Measurements from ENCODE around the gene DIRAS1. TPM values are rescaled to one million over a fixed set of nuclear protein-coding genes. Genes with fewer than 3 reads are reported as not detected.

Gene DIRAS1
- total RNA-seq, 1 donor from 2014 or later = 113 TPM

DNA sequence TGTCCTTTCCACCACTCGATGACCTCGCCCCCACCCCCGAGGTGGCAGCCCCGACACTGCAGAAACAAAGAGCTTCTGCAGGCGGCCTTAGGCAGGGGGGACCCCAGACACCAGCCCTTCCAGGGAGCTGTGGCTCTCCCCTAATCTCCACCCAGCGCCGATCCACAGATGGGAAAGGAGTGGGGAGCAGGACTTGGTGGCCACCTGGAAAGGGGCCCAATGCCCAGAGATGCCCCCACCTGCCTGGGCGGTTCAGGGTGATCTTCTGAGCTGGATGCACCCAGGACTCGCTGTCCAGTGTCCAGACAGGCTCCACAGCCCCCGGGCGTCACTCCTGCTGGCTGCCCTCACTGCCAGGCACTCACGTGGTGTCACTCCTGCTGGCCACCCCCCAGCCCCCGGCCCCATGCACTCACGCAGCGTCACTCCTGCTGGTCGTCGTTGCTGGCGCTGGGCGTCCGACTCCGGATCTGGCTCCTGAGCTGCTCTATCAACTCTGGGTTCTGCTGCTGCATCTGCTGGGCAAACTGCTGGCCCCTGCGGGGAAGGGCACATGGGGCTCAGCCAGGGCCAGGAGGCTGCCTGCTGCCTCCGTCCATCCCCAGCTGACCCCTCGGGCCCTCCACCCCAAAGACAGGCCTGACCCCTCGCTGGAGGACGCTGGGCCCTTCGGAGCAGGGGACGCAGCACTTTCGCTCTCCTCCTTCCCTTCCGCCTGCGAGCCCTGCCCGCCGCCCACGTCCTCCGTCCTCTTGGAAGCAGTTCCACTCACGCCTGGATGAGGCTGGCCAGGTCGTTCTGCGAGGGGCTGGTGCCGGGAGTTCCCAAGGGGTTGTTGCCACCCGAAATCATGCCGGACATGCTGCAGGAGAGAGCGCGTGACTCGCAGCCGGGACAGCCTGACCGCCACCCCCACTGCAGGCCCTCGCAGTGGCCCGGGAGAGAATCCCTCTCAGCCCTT, 36.0 kb upstream of the DIRAS1 start:
- intact Hi-C loops (cut with DNase I) = no loop called here

DNA sequence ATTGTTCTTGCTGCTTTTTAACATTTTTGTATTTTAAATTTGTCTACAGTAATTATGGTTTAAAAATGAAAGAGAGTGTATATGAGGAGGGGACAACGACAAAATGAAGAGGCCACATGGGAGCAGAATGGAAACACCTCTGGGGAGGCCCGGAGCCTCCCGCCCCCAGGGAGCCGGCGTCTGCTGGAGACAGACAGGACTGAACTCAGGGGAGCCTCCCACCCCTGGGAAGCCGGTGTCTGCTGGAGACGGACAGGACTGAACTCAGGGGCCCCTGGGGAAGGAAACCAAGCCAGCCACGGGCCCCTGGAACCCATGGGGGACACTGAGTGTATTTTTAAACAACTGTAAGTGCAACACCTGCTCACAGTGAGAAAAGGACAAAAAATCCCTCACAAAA, 35.3 kb upstream of the DIRAS1 start:
- DNase-seq (ENCODE audit: low spot score) = no peak
- intact Hi-C loops (cut with DNase I) = no loop called here

More for the DNA sequence above, 36.0 kb upstream of the DIRAS1 start:
- no peak for DNase-seq (ENCODE audit: low spot score)

DNA sequence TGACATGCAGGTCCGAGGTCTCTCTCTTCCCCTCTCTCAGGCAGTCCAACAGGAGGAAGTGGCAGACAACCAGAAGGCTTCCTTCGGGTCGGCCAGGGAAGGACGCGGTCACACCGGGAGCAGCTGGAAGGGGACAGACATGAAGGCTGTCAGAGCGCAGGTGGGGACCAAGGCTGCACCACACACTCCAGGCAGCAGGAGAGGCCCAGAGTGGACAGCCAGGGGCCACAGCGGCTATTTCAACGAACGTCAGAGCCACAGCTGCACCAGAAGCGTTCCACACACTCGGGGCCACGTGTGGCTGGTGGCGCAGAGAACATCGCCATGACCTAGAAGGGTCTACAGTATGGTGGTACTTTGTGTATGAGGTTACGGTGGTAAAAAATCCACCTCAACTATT, 34.6 kb upstream of the DIRAS1 start:
- intact Hi-C loops (cut with DNase I) = no loop called here
- DNase-seq (ENCODE audit: low spot score) = no peak

DNA sequence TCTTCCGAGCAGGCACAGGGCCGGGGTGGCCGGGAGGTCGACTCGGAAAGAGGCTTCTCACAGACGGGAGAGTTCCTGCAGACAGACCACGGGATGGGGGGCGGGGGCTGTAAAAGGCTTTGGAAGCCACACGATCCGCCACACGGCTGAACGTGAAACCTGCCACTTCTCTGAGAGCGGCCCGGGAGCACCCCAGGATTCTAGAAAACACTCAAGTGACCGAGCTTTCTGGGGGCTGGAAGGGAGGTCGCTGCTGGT, 34.2 kb upstream of the DIRAS1 start:
- intact Hi-C loops (cut with DNase I) = no loop called here
- DNase-seq (ENCODE audit: low spot score) = no peak

DNA sequence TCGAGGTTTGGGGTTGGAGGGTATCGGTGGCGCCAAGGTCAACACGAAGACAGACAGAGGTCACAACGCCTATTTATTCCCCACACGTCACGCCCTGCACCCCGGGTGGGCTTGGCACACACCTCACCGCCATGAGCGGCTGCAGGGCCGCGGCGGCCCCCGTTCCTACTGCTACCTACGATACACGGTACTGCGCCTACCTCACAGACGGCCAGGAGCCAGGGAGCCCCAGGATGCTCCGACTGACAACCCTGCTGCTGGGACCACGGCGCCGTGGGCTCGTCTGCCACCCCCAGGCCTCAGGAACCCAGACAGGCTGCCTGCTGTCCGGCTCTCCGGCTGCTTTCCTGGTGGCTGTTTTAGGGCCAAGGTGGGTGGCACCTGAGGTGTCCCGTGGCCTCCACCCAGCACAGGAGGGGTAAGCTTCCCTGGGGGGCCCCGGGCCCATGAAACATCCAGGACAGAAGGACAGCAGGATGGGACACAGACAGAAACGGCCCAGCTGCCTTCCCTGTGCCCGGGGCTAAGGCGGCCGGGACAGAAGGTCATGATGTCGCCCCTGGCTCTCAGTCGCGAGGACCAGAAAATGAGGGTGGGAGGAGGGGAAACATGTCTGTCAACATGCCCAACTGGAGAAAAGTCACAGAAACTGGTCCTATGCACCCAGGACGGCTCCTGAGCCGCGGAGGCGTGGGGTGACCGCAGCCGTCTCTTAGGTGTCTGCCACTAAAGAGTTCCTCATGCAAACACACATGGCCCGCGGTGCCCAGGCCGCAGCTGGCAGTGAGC, 33.7 kb upstream of the DIRAS1 start:
- intact Hi-C loops (cut with DNase I) = no loop called here
- no peak for DNase-seq (ENCODE audit: low spot score)

DNA sequence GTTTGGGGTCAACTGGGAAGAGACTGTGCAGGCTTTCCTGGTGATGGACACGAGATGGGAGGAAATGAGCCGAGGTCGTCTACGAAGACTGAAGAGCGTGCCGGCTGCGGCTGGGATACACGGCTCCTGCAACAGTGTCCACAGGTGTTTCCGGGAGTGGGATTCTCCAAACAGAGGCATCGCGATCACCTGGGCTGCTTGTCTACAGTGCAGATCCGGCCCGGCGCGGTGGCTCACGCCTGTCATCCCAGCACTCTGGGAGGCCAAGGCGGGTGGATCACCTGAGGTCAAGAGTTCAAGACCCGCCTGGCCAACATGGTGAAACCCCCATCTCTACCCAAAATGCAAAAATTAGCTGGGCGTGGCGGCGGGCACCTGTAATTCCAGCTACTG, 30.3 kb upstream of the DIRAS1 start:
- DNase-seq (ENCODE audit: low spot score) = no peak
- intact Hi-C loops (cut with DNase I) = no loop called here

DNA sequence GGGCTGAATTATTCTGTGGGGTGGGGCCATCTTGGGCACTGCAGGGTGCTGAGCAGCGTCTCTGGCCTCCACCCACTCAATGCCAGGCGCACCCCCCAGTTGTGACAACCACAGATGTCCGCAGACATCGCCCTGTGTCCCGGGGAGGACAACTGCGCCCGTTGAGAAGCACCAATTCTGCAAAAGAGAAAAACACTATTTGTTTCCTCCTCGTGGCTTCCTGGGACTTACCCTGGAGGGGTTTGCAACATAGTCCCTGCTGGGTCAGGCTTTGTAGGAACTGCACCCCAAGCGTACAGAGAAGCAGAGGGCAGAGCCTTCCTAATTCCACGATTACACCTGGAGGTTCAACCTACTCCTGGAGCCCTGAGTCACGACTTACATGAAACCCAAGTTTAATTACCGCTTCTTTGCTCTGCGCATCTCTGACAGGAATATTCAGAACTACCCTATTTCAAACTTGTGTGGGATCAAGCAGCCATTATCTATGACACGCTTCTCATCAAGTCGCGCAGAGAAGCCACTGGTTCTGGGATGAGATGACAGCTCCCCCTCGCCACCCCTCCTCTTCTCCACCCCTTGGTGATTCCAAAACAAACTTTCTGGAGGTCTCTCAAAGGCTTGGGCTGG, 29.8 kb upstream of the DIRAS1 start:
- intact Hi-C loops (cut with DNase I) = no loop called here
- DNase-seq (ENCODE audit: low spot score) = no peak

DNA sequence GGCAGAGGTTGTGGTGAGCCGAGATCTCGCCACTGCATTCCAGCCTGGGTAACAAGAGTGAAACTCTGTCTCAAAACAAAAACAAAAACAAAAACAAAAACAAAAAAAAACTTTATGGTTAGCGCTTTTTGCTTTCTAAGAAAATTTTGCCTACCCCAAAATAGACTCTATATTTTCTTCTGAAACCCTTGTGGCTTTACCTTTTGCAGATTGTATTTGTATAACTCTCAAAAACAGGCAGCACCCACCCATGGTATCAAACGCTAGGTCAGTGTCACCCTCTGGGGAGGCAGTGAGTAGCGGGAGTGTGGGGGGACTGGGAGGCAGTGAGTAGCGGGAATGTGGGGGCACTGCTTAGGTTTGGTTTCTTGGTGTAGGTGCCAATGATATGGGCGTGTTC, 26.2 kb upstream of the DIRAS1 start:
- no peak for DNase-seq (ENCODE audit: low spot score)
- intact Hi-C loops (cut with DNase I) = no loop called here

DNA sequence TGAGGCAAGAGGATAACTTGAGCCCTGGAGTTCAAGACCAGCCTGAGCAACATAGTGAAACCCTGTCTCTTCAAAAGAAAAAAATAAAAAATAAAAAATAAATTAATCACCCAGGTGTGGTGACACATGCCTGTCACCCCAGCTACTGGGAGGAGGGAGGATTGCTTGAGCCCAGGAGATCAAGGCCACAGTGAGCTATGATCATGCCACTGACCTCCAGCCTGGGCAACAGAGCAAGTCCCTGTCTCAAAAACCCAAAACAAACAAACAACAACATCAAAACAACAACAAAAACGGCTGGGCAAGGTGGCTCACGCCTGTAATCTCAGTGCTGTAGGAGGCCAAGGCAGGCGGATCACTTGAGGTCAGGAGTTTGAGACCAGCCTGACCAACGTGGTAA, 22.9 kb upstream of the DIRAS1 start:
- no peak for DNase-seq (ENCODE audit: low spot score)
- intact Hi-C loops (cut with DNase I) = no loop called here

DNA sequence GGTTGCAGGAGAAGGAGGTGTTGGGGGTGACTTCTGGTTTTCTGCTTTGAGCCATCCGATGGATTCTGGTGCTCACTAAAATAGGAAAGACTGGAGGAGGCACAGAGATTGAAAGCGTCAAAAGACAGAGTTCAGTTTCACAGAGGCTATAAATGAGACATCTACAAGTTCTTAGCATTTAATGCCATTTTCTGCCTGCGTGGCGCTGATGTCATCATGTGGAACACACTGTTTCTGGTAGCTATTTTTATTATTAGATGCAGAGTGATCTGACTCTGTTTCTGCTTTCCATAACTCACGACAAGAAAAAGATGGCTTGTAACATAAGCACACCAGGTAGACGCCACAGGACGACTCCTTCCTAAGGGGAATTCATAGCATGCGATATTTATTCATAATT, 21.9 kb upstream of the DIRAS1 start:
- intact Hi-C loops (cut with DNase I) = no loop called here
- DNase-seq (ENCODE audit: low spot score) = no peak

DNA sequence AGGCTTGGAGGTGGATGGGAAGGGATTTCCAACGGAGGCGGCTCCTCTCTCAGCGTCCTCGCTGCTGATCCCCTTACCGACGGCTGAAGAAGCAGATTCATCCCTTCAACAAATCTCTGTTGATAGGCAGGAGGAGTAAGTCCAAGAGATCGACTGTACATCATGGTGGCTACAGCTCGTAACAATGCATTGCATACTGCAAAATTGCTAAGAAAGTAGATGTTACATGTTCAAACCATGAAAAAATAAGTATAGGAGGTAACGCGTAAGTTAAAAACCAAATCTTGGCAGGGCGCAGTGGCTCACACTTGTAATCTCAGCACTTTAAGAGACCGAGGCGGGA, 19.1 kb upstream of the DIRAS1 start:
- intact Hi-C loops (cut with DNase I) = loop anchor here (2.0 kb wide), 1 partner anchor 45 kb away; the partner anchor contains the start of gene THOP1
- DNase-seq (ENCODE audit: low spot score) = no peak

DNA sequence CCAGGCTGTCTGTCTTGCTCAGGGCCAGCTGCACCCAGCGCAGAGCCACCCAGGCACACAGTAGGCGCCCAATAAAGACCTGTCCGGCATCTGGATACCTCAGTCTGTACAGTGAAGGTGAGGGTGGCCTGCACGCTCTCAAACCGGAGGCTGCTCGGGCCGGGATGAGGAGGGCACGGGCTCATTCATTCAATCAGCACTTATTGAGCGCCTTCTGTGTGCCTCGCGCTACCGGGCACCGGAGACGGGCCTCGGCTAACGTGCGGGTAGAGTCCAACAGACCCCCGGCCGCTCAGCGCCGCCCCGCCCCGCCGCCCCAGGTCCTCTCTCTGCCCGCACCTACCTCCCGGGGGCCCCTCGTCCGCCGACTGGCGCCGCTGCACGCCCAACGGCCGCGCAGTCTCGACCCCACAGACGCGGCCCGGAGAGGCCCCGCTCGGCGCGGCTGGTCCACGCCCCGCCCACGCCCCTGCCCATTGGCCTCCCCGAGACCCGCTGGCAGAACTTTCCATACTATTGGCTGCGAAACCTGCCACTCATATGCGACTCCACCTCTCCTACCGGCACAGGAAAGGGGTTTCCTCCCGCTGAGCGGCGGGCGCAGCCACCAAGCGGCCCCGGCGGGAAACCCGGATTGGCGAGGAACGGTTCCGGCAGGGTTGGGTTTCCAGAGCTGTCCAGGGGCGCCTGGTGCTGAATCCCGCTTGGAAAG, 18.6 kb upstream of the DIRAS1 start, which contains the start of gene SLC39A3:
SLC39A3 (minus strand) TSS at position 416 of the 712 bp plus-strand sequence. CDS start 2,760 bp downstream, outside the sequence.
- DNase-seq (ENCODE audit: low spot score) = peak; percentile 99
- intact Hi-C loops (cut with DNase I) = loop anchor here (2.0 kb wide), 1 partner anchor 45 kb away; the partner anchor contains the start of gene THOP1

DNA sequence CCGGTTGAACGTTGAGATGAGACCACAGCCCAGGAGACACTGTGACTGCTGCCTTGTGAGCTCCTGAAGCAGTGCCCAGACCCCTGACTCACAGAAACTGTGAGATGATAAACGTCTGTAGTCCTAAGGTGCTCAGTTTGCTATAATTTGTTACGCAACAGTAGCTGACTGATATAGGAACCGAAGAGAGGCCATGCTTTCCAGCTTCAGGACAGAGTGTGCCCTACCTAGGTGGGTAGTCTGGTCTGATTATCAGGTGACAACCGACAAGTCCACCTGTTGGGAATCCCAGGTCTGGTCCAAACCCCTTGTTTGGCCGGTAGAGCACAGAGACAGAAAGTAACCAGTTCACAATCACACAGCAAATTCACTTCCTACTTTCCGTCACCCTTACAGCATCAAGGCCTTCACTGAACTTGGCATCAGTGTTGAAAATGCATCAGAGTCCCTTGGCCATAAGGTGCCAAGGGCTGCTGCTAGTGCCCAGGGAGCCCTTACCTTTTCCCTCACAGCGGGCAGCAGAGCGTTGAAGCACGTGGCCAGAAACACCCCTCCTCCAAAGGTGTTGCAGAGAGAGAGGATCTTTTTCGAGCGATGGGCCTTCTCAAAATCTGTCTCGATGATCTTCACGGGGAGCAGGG, 15.5 kb upstream of the DIRAS1 start:
- no peak for DNase-seq (ENCODE audit: low spot score)
- intact Hi-C loops (cut with DNase I) = no loop called here

DNA sequence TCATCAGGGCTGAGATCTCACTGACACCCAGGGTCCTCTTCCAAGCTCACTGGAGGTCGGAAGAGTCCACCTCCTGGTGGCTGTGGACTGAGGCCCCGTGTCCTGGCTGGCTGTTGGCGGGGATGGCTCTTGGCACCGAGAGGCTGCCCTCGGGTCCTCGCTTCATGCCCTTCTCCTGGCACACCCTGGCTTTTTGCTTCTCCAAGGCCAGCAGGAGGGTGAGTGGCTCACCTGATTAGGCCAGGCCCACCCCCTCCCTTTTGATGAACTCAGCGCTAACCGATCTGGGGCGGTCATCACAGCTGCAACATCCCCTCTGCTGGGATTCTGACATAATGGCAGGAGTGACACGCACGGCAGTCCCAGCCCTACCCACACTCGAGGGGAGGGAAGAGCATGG, 14.2 kb upstream of the DIRAS1 start:
- intact Hi-C loops (cut with DNase I) = no loop called here
- DNase-seq (ENCODE audit: low spot score) = no peak

DNA sequence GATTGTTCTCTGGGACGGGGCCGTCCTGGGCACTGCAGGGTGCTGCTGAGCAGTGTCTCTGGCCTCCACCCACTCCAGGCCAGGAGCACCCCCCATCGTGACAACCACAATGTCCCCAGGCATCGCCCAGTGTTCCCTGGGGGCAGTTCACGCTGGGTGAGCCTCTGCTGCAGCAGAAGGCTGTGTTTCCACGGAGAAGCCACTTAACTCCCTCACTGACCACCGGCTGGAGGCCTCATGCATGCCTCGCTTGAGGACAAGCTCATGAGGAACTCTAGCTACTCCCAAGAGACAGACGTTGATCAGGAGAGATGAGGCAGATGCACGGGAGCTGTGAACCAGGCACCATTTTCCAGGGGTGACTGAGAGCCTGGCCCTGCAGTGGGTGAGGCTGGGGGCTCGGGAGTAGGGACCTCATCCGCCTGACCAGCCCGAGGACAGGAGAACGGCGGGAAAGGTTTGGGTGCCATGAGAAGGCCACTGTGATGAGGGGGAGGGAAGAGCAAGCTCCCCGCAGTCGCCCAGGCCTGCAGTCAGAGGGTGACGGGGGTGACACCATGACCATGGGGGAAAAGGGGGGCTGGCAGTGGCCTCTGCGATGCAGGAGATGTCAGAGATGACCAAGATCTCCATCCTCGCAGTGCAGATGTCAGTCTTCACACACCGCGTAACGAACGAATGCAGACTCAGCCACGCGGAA, 13.6 kb upstream of the DIRAS1 start:
- intact Hi-C loops (cut with DNase I) = no loop called here
- no peak for DNase-seq (ENCODE audit: low spot score)

DNA sequence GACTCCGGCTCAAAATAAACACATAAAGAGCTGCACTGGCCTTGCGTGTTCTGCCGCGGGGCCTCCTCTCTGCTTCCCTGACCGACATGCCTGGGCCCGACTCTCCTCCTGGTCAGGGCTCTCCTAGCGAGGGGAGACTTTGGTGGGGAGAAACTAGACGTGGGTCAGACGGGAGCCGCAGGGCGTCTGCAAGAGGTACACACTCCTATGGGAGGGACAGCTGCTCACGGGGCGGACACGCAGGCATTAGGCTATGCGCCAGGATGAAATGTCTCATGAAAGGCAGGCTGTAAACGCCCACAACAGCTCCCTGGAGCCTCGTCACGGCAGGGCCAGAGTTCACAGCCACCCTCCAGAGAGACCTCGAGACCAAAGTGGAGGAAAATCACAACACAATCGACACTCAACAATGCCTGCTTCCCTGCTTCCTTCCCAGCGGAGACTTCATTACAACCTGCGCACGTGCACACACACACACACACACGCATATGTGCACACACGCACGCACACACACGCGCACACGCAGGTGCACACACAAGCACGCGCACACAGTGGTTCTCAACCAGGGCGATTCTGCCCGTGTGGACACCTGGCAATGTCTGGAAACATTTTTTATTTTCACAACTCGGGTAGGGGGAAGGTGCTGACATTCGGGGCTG, 12.9 kb upstream of the DIRAS1 start:
- intact Hi-C loops (cut with DNase I) = no loop called here
- DNase-seq (ENCODE audit: low spot score) = no peak

DNA sequence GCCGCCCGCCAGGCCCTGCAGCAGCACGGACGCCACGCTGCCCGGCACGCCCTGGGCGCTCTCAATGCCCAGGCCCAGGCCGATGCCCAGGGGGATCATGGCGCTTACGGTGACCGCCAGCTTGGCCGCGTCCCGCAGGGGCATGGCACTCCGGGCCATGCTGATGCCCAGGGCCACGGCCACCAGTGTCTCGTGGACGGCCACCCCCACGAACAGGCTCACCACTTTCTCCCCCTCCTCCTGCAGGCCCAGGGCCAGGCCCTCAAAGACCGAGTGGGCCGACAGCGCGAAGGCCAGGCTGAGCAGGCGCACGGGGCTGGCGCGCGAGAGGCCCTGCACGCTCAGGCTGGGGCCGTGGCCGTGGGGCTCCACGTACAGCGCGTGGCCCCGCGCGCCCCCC, 11.7 kb upstream of the DIRAS1 start:
- intact Hi-C loops (cut with DNase I) = no loop called here
- DNase-seq (ENCODE audit: low spot score) = no peak

DNA sequence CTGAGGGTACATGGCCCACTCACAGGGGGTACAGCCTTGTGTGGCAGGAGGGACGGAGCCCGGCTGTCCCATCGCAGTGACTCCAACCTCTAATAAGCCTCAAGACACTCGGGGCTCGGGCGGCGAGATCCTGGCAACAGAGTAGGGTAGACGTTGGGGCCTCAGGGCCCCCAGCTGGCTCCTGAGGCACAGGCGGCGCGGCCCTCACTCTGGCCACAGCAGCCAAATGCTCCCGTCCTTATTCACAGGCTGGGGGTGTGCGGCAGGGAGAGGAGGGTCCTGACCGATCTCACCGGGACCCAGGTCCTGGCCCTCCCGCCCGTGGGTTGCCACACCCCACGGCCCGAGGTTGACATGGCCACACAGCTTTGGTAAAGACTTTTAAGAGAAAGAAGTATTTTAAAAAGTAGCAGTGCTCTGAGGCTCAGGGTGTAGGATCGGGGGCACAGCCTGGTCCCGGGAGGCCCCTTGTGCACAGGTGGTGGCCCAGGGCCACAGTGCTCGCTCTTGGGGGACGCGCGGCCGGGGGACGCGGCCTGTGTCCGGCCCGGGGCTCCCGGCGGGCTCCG, 11.1 kb upstream of the DIRAS1 start:
- intact Hi-C loops (cut with DNase I) = no loop called here
- no peak for DNase-seq (ENCODE audit: low spot score)
